Measurements from ENCODE around the gene SUSD4. TPM values are rescaled to one million over a fixed set of nuclear protein-coding genes. Genes with fewer than 3 reads are reported as not detected.

The SUSD4 gene
- total RNA-seq, 1 experiment from 2014 or later, result 2.3 TPM

- BruUV-seq (replicated peaks), result no TSS peak
- ChIA-PET POLR2A (interaction anchor here (0.6 to 1.8 kb wide), 7 partner anchors 8 to 1731 kb away, joined by 3 to 6 read pairs (median 4); no protein-coding TSS in a partner anchor), CTCF (interaction anchor here (1.1 to 2.3 kb wide), 4 partner anchors 8 to 216 kb away, joined by 3 to 12 read pairs (median 4); no protein-coding TSS in a partner anchor)
- H3K36me3 Mint-ChIP-seq (ENCODE audit: insufficient read depth, unreplicated experiment), result no peaks in the 10 kb centered on the region
- H3K27me3 Mint-ChIP-seq (ENCODE audit: insufficient read depth, unreplicated experiment), result no peaks in the 10 kb centered on the region
- intact Hi-C loops (cut with micrococcal nuclease), result loop anchor here (10.0 kb wide), 1 partner anchor 324 kb away; no protein-coding TSS in a partner anchor
- no peak overlapping the region for H3K4me3 Mint-ChIP-seq (ENCODE audit: unreplicated experiment)
- H3K9me3 Mint-ChIP-seq (ENCODE audit: unreplicated experiment), result no peaks in the 10 kb centered on the region
- no peak for DNase-seq (ENCODE audit: unreplicated experiment)
- TF ChIP-seq, protein P1, sequence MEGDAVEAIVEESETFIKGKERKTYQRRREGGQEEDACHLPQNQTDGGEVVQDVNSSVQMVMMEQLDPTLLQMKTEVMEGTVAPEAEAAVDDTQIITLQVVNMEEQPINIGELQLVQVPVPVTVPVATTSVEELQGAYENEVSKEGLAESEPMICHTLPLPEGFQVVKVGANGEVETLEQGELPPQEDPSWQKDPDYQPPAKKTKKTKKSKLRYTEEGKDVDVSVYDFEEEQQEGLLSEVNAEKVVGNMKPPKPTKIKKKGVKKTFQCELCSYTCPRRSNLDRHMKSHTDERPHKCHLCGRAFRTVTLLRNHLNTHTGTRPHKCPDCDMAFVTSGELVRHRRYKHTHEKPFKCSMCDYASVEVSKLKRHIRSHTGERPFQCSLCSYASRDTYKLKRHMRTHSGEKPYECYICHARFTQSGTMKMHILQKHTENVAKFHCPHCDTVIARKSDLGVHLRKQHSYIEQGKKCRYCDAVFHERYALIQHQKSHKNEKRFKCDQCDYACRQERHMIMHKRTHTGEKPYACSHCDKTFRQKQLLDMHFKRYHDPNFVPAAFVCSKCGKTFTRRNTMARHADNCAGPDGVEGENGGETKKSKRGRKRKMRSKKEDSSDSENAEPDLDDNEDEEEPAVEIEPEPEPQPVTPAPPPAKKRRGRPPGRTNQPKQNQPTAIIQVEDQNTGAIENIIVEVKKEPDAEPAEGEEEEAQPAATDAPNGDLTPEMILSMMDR (IDR thresholded peaks at IDR 0.05; ENCODE audit: unreplicated experiment), result no peak
- peaks cover 2% of the 10 kb centered on the region for H3K4me1 Mint-ChIP-seq (ENCODE audit: insufficient read depth, unreplicated experiment)
- no peak overlapping the region for H3K27ac Mint-ChIP-seq (ENCODE audit: low read depth, unreplicated experiment)
These were observed 13.5 kb downstream of the SUSD4 start for GRCh38 chr1:223350361-223350908.

DNA sequence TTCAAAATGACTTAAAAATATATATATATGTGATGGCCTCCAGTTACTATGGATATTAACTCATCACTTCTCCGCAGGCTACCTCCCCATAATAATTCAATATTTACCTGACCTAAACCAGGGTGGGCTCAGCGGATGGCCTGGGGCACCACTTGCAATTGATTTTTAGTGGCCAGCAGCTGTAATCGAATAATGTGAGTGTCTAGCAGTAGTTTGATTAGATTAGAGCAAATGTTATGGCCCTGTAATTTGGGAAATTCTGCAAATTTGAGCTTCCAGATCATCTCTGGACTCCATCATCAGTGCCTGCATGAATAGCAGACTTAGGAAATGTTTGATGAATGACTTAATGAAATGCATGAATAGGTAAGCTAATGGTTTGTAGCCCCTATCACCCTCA is 14.7 kb downstream of the SUSD4 start:
- no peak for DNase-seq (ENCODE audit: unreplicated experiment)
- Mint-ChIP-seq H3K4me1 (ENCODE audit: insufficient read depth, unreplicated experiment) (no peaks in the 10 kb centered on the region), H3K36me3 (ENCODE audit: insufficient read depth, unreplicated experiment) (no peaks in the 10 kb centered on the region), H3K4me3 (ENCODE audit: unreplicated experiment) (no peak overlapping the region), H3K9me3 (ENCODE audit: unreplicated experiment) (no peaks in the 10 kb centered on the region), H3K27me3 (ENCODE audit: insufficient read depth, unreplicated experiment) (no peaks in the 10 kb centered on the region), H3K27ac (ENCODE audit: low read depth, unreplicated experiment) (no peak overlapping the region)
- POLR2A ChIA-PET, result interaction anchor here (0.8 to 1.5 kb wide), 4 partner anchors 8 to 23 kb away, joined by 3 to 5 read pairs (median 4); no protein-coding TSS in a partner anchor
- CTCF ChIA-PET, result interaction anchor here (1.0 to 2.3 kb wide), 3 partner anchors 9 to 216 kb away, joined by 3 to 12 read pairs (median 5); no protein-coding TSS in a partner anchor
- intact Hi-C loops (cut with micrococcal nuclease), result no loop called here
- TF ChIP-seq, protein P1 (IDR thresholded peaks at IDR 0.05; ENCODE audit: unreplicated experiment), result no peak
- no TSS peak for BruUV-seq (replicated peaks)

- intact Hi-C loops (cut with micrococcal nuclease), result no loop called here
- CTCF ChIA-PET, result interaction anchor here (1.0 to 2.3 kb wide), 2 partner anchors 10 to 215 kb away, joined by 3 to 12 read pairs; no protein-coding TSS in a partner anchor
- Mint-ChIP-seq H3K27ac (ENCODE audit: low read depth, unreplicated experiment) (no peak overlapping the region), H3K4me1 (ENCODE audit: insufficient read depth, unreplicated experiment) (peaks cover 6% of the 10 kb centered on the region), H3K27me3 (ENCODE audit: insufficient read depth, unreplicated experiment) (no peaks in the 10 kb centered on the region), H3K9me3 (ENCODE audit: unreplicated experiment) (no peaks in the 10 kb centered on the region), H3K36me3 (ENCODE audit: insufficient read depth, unreplicated experiment) (no peaks in the 10 kb centered on the region), H3K4me3 (ENCODE audit: unreplicated experiment) (no peak overlapping the region)
- no peak for DNase-seq (ENCODE audit: unreplicated experiment)
- POLR2A ChIA-PET, result interaction anchor here (1.3 kb wide), 1 partner anchor 13 kb away, joined by 4 read pairs; no protein-coding TSS in a partner anchor
- BruUV-seq (replicated peaks), result no TSS peak
- TF ChIP-seq, protein P1 (IDR thresholded peaks at IDR 0.05; ENCODE audit: unreplicated experiment), result no peak
These were observed 15.5 kb downstream of the SUSD4 start for GRCh38 chr1:223348439-223348838.

DNA sequence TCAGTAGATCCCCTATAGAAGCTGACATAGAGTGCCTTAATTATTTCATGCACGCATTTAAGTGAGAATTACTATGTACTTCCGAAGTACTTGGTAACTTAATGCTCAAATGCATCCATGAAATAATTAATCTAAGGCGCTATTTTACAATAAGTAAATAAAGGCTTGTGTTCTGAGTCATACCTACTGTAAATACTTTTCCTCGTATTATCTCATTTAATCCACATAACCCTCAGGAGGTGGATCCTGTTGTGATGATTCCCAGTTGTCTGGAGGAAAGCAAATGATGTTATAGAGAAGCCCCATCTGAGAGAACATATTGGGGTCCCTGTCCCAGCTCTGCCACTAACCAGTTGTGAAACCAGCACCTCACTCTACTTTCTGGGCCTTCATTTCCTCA is 16.4 kb downstream of the SUSD4 start:
- intact Hi-C loops (cut with micrococcal nuclease), result no loop called here
- Mint-ChIP-seq H3K27ac (ENCODE audit: low read depth, unreplicated experiment) (no peak overlapping the region), H3K4me3 (ENCODE audit: unreplicated experiment) (no peak overlapping the region), H3K9me3 (ENCODE audit: unreplicated experiment) (no peaks in the 10 kb centered on the region), H3K4me1 (ENCODE audit: insufficient read depth, unreplicated experiment) (peaks cover 6% of the 10 kb centered on the region), H3K36me3 (ENCODE audit: insufficient read depth, unreplicated experiment) (no peaks in the 10 kb centered on the region), H3K27me3 (ENCODE audit: insufficient read depth, unreplicated experiment) (no peaks in the 10 kb centered on the region)
- POLR2A ChIA-PET, result no interaction called here
- no TSS peak for BruUV-seq (replicated peaks)
- CTCF ChIA-PET, result interaction anchor here (0.7 to 1.8 kb wide), 3 partner anchors 10 to 1911 kb away, joined by 3 to 6 read pairs (median 4); no protein-coding TSS in a partner anchor
- no peak for DNase-seq (ENCODE audit: unreplicated experiment)
- TF ChIP-seq, protein P1 (IDR thresholded peaks at IDR 0.05; ENCODE audit: unreplicated experiment), result no peak
